GM10847 (cell line): ENCODE measurements around the gene EXD3.

Source experiments
- POLR2A ChIP-seq: IDR thresholded peaks from 2 replicates; pipeline ENCODE4 v1.6.1; 2011; ENCODE audit not compliant: insufficient read length; ENCODE audit errors: extremely low read depth

EXD3 gene

DNA sequence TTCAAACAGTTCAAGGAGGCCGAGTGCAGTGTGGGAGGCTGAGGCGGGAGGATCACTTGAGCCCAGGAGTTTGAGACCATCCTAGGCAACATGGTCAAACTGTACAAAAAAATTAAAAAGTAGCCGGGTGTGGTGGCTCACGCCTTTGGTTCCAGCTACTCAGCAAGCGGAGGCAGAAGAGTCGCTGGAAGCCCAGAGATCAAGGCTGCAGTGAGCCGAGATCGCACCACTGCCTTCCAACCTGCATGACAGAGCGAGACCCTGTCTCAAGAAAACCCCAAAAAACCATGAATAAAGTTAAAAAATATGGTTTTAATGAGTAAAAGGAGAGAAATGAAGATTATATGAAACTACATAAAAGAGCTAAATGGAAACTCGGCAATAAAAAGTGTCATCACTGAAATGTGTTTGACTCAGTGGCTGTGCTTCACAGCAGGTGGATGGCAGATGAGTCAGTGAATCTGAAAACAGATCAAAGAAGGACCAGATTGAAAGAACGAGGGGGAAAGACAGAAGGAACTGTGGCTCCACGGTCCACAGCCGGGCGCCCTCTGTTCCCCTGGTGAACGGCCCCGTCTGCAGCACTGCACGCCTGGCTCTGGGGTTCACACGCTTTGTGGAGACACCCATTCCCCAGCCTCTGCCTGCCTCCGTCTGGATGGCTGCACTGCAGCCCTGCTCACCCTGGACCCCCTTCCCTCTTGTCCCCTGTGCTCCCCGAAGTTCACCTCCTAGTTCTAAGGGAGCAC lies 25.1 kb downstream of the EXD3 start:
- TF ChIP-seq POLR2A: no peak

- no peak for TF ChIP-seq POLR2A
Measured at GRCh38 chr9:137396634-137397367, 26.2 kb downstream of the EXD3 start.

GRCh38 chr9:137396227-137396626 lies 26.7 kb downstream of the EXD3 start:
- TF ChIP-seq POLR2A: no peak

DNA sequence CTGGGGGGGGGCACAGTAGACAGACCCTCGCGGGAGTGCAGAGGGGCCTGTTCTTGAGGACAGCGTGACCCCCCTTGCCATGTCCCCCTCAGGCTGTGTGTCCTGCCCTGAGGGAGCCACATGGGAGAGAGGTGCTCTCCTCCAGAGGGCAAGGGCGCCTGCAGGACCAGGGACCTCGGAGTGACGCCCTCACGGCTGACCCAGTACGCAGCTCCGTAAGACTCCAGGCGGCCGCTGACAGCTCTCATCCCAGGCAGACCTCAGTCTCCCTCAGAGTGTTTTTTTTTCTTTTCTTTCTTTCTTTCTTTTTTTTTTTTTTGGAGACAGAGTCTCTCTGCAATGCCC lies 27.3 kb downstream of the EXD3 start:
- TF ChIP-seq POLR2A: no peak

GRCh38 chr9:137394866-137395665 lies 27.9 kb downstream of the EXD3 start:
- TF ChIP-seq POLR2A: no peak

GRCh38 chr9:137393176-137394150 lies 29.5 kb downstream of the EXD3 start:
- TF ChIP-seq POLR2A: no peak

DNA sequence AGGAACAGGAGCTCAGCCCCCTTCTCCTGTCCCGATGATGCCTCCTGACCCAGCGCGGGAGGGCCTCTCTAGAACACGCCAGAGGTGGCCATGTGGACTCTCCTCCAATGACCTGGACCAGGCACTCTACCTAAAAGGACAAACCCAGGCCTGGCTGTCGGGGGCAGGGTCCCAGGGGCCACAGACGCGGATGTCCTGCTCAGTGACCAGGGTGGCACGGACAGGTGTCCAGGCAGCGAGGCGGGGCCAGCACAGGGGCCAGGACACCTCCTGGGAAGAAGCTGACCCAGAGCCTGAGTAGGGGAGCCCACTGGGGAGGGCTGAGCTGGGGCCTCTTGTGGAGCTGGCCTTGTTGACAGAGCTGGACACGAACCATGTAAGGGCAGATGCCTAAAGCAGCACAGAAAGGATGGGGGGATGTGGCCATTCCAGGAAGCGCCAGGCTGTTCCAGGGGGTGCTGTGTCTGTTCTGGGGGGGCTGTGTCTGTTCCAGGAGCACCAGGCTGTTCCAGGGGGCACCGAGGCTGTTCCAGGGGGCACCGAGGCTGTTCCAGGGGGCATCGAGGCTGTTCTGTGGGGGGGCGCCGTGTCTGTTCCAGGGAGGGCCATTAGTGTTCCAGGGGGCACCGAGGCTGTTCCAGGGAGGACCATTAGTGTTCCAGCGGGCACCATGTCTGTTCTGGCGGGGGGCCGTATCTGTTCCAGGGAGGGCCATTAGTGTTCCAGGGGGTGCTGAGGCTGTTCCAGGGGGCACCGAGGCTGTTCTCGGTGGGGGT lies 30.5 kb downstream of the EXD3 start:
- TF ChIP-seq POLR2A: no peak

GRCh38 chr9:137391411-137391754 lies 31.6 kb downstream of the EXD3 start:
- TF ChIP-seq POLR2A: no peak

DNA sequence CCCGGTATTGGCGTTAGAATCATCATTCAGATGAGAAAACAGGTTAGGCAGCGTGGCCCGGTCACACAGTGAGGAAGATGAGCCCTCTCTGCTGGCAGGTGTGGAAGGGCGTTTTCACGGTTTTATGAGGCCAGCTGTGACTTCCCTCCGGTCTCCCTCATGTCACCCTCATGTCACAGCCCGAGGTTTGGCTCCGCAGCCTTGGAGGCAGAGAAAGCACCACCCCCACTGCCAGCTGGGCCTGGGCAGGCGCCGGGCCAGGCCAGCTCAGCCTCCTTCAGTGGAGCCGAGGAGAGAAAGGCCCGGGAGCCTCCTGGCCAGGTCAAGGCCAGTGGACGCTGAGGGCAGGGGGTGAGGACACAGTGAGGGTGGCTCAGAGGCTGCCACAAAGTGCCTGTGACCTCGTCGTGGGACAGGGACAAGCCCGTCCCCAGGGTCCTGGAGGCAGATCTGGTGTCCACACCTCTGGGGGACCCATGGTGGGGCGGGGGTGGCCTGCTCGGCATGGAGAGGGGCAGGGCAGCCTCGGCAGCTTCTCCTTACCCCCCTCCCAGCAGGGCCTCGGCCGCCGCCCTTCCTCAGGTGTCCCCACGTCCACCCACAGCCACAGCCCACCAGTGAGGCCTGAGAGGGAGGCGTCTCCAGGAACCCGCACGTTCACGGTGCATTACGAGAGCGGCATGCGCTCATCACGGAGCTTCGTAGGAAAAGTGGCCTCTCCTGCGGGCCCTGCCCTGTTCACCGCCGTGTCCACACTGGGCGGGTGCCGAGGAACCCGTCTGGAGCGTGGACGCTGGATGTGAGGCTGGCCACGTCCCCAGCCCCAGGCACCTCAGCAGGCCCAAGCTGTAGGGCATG lies 32.2 kb downstream of the EXD3 start:
- TF ChIP-seq POLR2A: no peak

- no peak for TF ChIP-seq POLR2A
Measured at GRCh38 chr9:137389428-137389746, 33.6 kb downstream of the EXD3 start.

GRCh38 chr9:137388589-137389427 lies 34.2 kb downstream of the EXD3 start:
- no peak for TF ChIP-seq POLR2A

DNA sequence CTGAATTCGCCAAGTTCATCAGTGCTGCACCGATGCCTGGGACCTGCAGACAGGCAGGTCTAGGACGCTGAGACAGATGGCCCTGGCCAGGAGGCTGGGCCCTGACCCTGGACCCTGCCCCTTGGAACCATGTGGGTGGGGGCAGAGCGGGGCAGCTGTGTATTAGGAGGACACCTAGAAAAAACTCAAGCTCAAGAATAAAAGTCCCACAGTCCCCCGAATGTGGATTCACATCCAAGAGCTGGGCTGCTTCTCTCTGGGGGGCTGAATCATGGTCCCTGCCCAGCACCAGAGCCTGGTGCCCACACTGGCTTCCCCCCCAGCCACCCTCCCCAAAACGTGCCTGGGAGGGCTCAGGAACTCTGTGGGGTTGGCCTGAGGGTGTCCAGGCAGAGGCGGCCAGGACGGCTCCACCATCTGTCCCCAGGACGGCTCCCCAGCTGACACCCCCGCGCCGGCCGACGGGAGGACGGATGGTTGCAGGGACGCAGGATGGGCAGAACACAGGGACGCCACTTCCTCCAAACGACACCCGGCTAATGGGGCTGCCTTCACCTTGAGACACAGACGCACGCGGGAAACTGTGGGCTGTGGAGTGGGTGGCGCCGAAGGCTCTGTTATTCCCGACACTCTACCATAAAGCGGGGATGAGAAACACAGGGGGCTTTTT lies 34.9 kb downstream of the EXD3 start:
- no peak for TF ChIP-seq POLR2A
